Activated CD8-positive, alpha-beta T cell treated with anti-CD3 and anti-CD28 coated beads for 36 hours (primary cell): ENCODE measurements around the gene ANKRD10. TPM values are rescaled to one million over a fixed set of nuclear protein-coding genes. Genes with fewer than 3 reads are reported as not detected.
"Not testable (repeated sequence)": the region's sequence is repeated elsewhere in the genome, so short reads cannot be mapped to it uniquely, and the experiment has no call there.

Source experiments
- ATAC-seq: fragments of 200-7000 bp; cut with Tn5 transposase; one replicate; pipeline ENCODE4 v1.10.0; 2021; ENCODE audit warnings: mild to moderate bottlenecking, moderate library complexity
- CTCF ChIA-PET: fragments of 350-600 bp; sonication (Branson Sonifier 250); formaldehyde crosslinking; loops from one replicate; lab custom pipeline; 2021; ENCODE audit warnings: antibody characterized with exemption; lab: Charles Lee
- POLR2A ChIA-PET: fragments of 350-600 bp; sonication (Branson Sonifier 250); formaldehyde crosslinking; loops from one replicate; lab custom pipeline; 2021; ENCODE audit warnings: antibody characterized with exemption; lab: Charles Lee
- DNase-seq: peaks from one replicate; pipeline ENCODE4 v3.0.0-alpha.2; 2020
- H3K27ac Mint-ChIP-seq: one replicate; pipeline ENCODE4 v1.8.0; 2021; ENCODE audit warnings: mild to moderate bottlenecking, mixed read lengths
- H3K27me3 Mint-ChIP-seq: one replicate; pipeline ENCODE4 v1.8.0; 2021; ENCODE audit warnings: mixed read lengths
- H3K36me3 Mint-ChIP-seq: one replicate; pipeline ENCODE4 v1.8.0; 2021; ENCODE audit warnings: low read depth, mixed read lengths
- H3K4me1 Mint-ChIP-seq: one replicate; pipeline ENCODE4 v1.8.0; 2021; ENCODE audit warnings: low read depth, mixed read lengths
- H3K4me3 Mint-ChIP-seq: one replicate; pipeline ENCODE4 v1.8.0; 2021; ENCODE audit warnings: mild to moderate bottlenecking, moderate library complexity, mixed read lengths
- H3K9me3 Mint-ChIP-seq: one replicate; pipeline ENCODE4 v1.8.0; 2021; ENCODE audit warnings: mixed read lengths
- CTCF ChIP-seq: fragments of 200-600 bp; IDR thresholded peaks from one replicate; pipeline ENCODE4 v1.8.0; 2022; ENCODE audit warnings: antibody characterized with exemption, mild to moderate bottlenecking
- intact Hi-C: fragments of 100-400 bp; cut with micrococcal nuclease; formaldehyde crosslinking; loops from one replicate; pipeline ENCODE4 v1.10.0; 2022
- total RNA-seq, 2 experiments: library from RNA; stranded (reverse); gene quantifications; one replicate each; pipeline ENCODE4 v1.2.3, GENCODE V29; 2021

The ANKRD10 gene
- total RNA-seq, 2 experiments from 2014 or later = 81.6 to 86.1 TPM

DNA sequence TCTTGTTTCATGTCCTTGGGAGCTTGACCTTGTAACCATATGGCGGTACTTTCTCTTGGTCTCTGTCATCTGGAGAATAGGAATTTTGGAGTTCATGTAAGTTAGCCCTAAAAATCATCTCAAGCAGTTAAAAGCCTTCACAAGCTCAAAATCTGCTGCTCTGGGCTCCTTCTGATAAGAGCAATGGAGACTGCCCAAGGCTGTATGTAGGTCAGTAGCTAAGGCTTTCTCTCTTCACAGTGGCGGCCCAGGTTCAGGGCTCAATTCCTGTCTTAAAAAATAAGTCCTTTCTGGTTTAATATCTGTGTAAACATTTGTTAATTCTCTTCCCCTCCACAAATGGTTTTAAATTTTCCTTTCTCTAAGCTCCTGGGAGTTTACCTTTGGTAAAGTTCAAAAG, 45.3 kb upstream of the ANKRD10 start:
- H3K4me1 Mint-ChIP-seq = peaks cover 16% of the 10 kb centered on the region
- H3K9me3 Mint-ChIP-seq = peaks cover 30% of the 10 kb centered on the region
- no peak overlapping the region for H3K4me3 Mint-ChIP-seq
- intact Hi-C loops = no loop called here
- ATAC-seq (no peak), DNase-seq (no peak)
- ChIA-PET CTCF (interaction anchor here (0.6 to 1.2 kb wide), 3 partner anchors 16 to 469 kb away, joined by 3 read pairs; no protein-coding TSS in a partner anchor), POLR2A (interaction anchor here (0.7 kb wide), 1 partner anchor 21 kb away, joined by 3 read pairs; no protein-coding TSS in a partner anchor)
- H3K27me3 Mint-ChIP-seq = peaks cover 12% of the 10 kb centered on the region
- no peak overlapping the region for H3K27ac Mint-ChIP-seq
- H3K36me3 Mint-ChIP-seq = peaks cover 10% of the 10 kb centered on the region
- no peak for TF ChIP-seq CTCF

DNA sequence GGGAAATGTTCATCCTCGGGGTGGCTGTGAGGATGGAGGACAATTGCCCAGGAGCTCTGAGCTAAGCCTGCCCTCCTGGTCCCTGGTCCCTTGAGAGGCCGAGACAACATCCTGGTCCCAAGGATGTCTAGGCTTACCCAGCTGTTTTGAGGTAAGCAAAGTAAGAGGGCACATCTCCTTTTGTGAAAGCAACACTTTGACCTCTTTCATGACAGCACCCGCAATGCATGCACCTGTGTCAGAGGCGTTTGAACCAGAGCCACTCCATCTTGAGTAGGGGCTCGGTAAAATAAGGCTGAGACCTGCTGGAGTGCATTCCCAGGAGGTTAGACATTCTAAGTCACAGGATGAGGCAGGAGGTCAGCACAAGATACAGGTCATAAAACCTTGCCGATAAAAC, 43.1 kb upstream of the ANKRD10 start:
- no peak for ATAC-seq
- Mint-ChIP-seq H3K4me1 (peaks cover 12% of the 10 kb centered on the region), H3K36me3 (peaks cover 1% of the 10 kb centered on the region), H3K27ac (no peak overlapping the region), H3K27me3 (peaks cover 14% of the 10 kb centered on the region), H3K9me3 (peaks cover 14% of the 10 kb centered on the region), H3K4me3 (no peak overlapping the region)
- POLR2A ChIA-PET = no interaction called here
- intact Hi-C loops = no loop called here
- no peak for TF ChIP-seq CTCF
- CTCF ChIA-PET = no interaction called here
- DNase-seq = no peak

DNA sequence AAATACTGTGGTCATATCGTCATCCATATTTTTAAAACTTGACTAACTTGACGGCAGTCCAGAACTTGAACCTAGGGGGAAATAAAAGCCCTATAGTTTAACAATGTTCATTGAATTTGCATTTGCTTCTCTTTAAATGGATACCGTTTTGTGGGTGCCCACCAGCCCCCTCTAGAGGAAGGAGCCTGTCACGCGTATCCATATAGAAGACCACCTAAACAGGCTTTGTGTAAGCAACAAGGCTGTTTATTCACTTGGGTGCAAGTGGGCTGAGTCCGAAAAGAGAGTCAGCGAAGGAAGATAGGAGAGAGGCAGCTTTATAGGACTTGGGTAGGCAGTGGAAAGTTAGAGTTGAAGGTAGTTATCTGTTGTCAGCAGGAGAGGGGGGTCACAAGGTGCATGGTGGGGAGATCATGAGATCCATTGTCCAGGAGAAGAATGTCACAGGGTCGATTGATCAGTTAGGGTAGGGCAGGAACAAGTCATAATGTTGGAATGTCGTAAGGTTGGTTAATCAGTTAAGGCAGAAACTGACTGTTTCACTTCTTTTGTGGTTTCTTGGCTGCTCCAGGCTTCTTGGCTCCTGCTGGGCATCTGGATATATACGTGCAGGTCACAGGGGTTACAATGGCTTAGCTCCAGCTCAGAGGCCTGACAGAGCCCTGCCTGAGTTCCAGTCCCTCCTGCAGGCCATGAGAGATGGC, 42.5 kb upstream of the ANKRD10 start:
- Mint-ChIP-seq H3K9me3 (peaks cover 9% of the 10 kb centered on the region), H3K27me3 (peaks cover 14% of the 10 kb centered on the region), H3K36me3 (no peaks in the 10 kb centered on the region), H3K27ac (no peak overlapping the region), H3K4me1 (peaks cover 17% of the 10 kb centered on the region), H3K4me3 (no peak overlapping the region)
- intact Hi-C loops = no loop called here
- ATAC-seq = no peak
- TF ChIP-seq CTCF = no peak
- CTCF ChIA-PET = no interaction called here
- peak; percentile 46 for DNase-seq
- POLR2A ChIA-PET = no interaction called here

- H3K4me3 Mint-ChIP-seq, DNase-seq, H3K36me3 Mint-ChIP-seq, H3K9me3 Mint-ChIP-seq, ATAC-seq, CTCF ChIA-PET, POLR2A ChIA-PET, H3K27ac Mint-ChIP-seq, intact Hi-C loops: not testable (repeated sequence)
- peaks cover 16% of the 10 kb centered on the region for H3K27me3 Mint-ChIP-seq
- peaks cover 25% of the 10 kb centered on the region for H3K4me1 Mint-ChIP-seq
These were observed 41.3 kb upstream of the ANKRD10 start for GRCh38 chr13:110956216-110956615.

- H3K27ac Mint-ChIP-seq, H3K36me3 Mint-ChIP-seq, DNase-seq, H3K4me3 Mint-ChIP-seq, intact Hi-C loops, ATAC-seq, CTCF ChIA-PET, H3K9me3 Mint-ChIP-seq, POLR2A ChIA-PET: not testable (repeated sequence)
- Mint-ChIP-seq H3K27me3 (peaks cover 16% of the 10 kb centered on the region), H3K4me1 (peaks cover 25% of the 10 kb centered on the region)
These were observed 40.7 kb upstream of the ANKRD10 start for GRCh38 chr13:110955608-110956007.

DNA sequence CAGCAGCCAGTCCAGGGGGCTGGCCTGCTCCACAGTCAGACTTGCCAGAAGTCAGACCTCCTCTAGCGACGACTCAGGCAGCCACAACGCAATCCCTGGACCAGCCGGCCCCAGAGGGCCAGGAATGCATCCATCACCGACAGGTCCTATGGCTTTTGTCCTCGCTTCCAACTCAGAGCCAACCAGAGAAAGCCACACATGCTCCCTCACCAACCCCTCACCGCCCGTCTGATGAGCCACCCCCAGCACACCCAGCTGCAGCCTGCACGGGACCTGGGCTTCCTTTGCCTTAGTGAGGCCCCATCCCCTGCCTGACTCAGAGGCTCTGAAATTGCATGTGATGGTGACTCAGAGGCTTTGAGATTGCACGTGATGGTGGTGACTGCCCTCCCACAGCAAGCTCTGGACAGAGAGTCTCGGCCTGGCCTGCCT, 40.2 kb upstream of the ANKRD10 start:
- POLR2A ChIA-PET, H3K27ac Mint-ChIP-seq: not testable (repeated sequence)

DNA sequence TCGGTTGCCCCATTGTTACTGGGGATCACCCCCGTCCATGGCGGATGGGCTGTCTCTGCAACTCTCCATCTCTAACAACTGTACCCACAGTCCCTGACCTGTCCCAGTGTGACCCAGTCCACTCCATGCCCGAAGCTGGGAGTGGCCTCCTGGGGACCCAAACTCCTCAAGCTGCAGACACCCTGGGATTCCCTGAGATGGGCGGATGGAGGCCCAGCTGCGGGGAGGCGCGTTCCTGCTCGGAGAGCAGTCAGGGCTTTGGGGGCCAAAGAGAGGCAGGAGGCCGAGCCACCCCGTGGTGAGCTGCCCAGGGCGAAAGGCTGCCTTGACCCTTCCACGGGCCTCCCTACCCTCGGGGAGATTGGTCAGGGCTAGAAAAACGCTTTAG, 39.7 kb upstream of the ANKRD10 start:
- DNase-seq, POLR2A ChIA-PET, intact Hi-C loops, H3K9me3 Mint-ChIP-seq, CTCF ChIA-PET, H3K27ac Mint-ChIP-seq, H3K4me3 Mint-ChIP-seq, ATAC-seq, H3K36me3 Mint-ChIP-seq: not testable (repeated sequence)
- Mint-ChIP-seq H3K4me1 (peaks cover 25% of the 10 kb centered on the region), H3K27me3 (peaks cover 16% of the 10 kb centered on the region)

More for the DNA sequence above, 40.2 kb upstream of the ANKRD10 start:
- ATAC-seq = peak; percentile 81
- H3K4me3 Mint-ChIP-seq, CTCF ChIA-PET, H3K36me3 Mint-ChIP-seq, intact Hi-C loops, H3K9me3 Mint-ChIP-seq: not testable (repeated sequence)
- DNase-seq = peak; percentile 63
- peaks cover 16% of the 10 kb centered on the region for H3K27me3 Mint-ChIP-seq
- H3K4me1 Mint-ChIP-seq = peaks cover 25% of the 10 kb centered on the region
